GM13977 (cell line): ENCODE results near the gene SKIL.
"Not testable (repeated sequence)": the region's sequence is repeated elsewhere in the genome, so short reads cannot be mapped to it uniquely, and the experiment has no call there.

Source experiments
- DNase-seq: peaks from one replicate; pipeline ENCODE4 v3.0.0; 2012; ENCODE audit warnings: low spot score
- CTCF ChIP-seq: IDR thresholded peaks from 2 replicates; pipeline ENCODE4 v1.5.1; 2012; ENCODE audit warnings: mild to moderate bottlenecking, control low read depth; ENCODE audit not compliant: insufficient read depth; ENCODE audit errors: extremely low read depth, missing control alignments
- in situ Hi-C: fragments of 300-500 bp; cut with MboI; formaldehyde crosslinking; loops from one replicate; pipeline ENCODE4 v1.12.0; 2022; ENCODE audit warnings: low sequenced_read_pairs, low pct_unique_long_range_greater_than_20kb, mixed read lengths, inconsistent platforms; ENCODE audit not compliant: unreplicated experiment

Gene SKIL

GRCh38 chr3:170322566-170323269 is 34.8 kb upstream of the SKIL start:
- no peak for TF ChIP-seq CTCF
- in situ Hi-C loops = loop anchor here (25.0 kb wide), 3 partner anchors 90 to 490 kb away; partner anchors contain the start of gene CLDN11
- no peak for DNase-seq

- TF ChIP-seq CTCF = no peak
- no peak for DNase-seq
- in situ Hi-C loops = loop anchor here (25.0 kb wide), 3 partner anchors 89 to 489 kb away; partner anchors contain the start of gene CLDN11
Observed at GRCh38 chr3:170323331-170323730, 34.2 kb upstream of the SKIL start.

GRCh38 chr3:170324962-170325361 is 32.6 kb upstream of the SKIL start:
- no peak for TF ChIP-seq CTCF
- DNase-seq = no peak
- in situ Hi-C loops = loop anchor here (25.0 kb wide), 3 partner anchors 87 to 487 kb away; partner anchors contain the start of gene CLDN11

- TF ChIP-seq CTCF = no peak
- no peak for DNase-seq
- in situ Hi-C loops = no loop called here
Observed at GRCh38 chr3:170327040-170327808, 30.3 kb upstream of the SKIL start.

- in situ Hi-C loops, DNase-seq: not testable (repeated sequence)
Observed at GRCh38 chr3:170327868-170328548, 29.5 kb upstream of the SKIL start.

GRCh38 chr3:170330366-170330765 is 27.1 kb upstream of the SKIL start:
- DNase-seq = no peak
- in situ Hi-C loops = no loop called here
- TF ChIP-seq CTCF = no peak
